T-helper 1 cell treated with Interleukin-12 subunit alpha and Interleukin-12 subunit beta and Interleukin-4 antibody, amounts not matched to agents 30 μg/mL and 1 μg/mL, for 36 hours (primary cell): ENCODE results near the gene GFY.
A peak's percentile ranks its signal among the peaks of the same experiment; 100 is the strongest.

Source experiments
- H3K27ac Mint-ChIP-seq: one replicate; pipeline ENCODE4 v1.8.0; 2021; ENCODE audit warnings: mild to moderate bottlenecking, mixed read lengths
- H3K27me3 Mint-ChIP-seq: one replicate; pipeline ENCODE4 v1.8.0; 2021; ENCODE audit warnings: low read depth, mixed read lengths
- H3K36me3 Mint-ChIP-seq: one replicate; pipeline ENCODE4 v1.8.0; 2021; ENCODE audit warnings: low read depth, mixed read lengths
- H3K4me1 Mint-ChIP-seq: one replicate; pipeline ENCODE4 v1.8.0; 2021; ENCODE audit warnings: low read depth, mixed read lengths
- H3K4me3 Mint-ChIP-seq: one replicate; pipeline ENCODE4 v1.8.0; 2021; ENCODE audit warnings: mild to moderate bottlenecking, moderate library complexity, mixed read lengths
- H3K9me3 Mint-ChIP-seq: one replicate; pipeline ENCODE4 v1.8.0; 2021; ENCODE audit warnings: mixed read lengths

Gene GFY

DNA sequence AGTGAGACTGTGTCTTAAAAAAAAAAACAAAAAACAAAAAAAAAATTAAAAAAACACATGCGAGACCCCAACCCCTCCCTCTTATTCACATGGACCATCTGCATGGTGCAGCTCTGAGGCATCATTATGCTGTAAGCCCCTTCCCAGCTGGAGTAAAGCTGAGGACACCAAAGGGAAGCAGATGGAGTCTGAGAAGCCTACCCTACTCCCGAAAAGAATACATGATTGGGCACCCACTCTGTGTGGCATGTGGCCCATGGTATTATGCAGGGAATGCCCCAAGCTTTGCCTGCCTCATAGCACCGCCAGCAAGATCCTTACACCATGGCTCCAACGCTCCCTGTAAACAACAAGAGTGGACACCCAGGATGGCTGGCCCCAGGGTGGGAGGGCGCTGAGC, 6.7 kb upstream of the GFY start:
- H3K27me3 Mint-ChIP-seq, result peaks cover 66% of the 10 kb centered on the region
- H3K36me3 Mint-ChIP-seq, result peaks cover under 1% of the 10 kb centered on the region
- H3K27ac Mint-ChIP-seq, result no peak overlapping the region
- H3K9me3 Mint-ChIP-seq, result no peaks in the 10 kb centered on the region
- H3K4me3 Mint-ChIP-seq, result no peak overlapping the region
- H3K4me1 Mint-ChIP-seq, result peaks cover 17% of the 10 kb centered on the region

GRCh38 chr19:49419173-49419572, 6.0 kb upstream of the GFY start:
- H3K4me3 Mint-ChIP-seq, result no peak overlapping the region
- H3K27me3 Mint-ChIP-seq, result peaks cover 73% of the 10 kb centered on the region
- H3K4me1 Mint-ChIP-seq, result peaks cover 23% of the 10 kb centered on the region
- H3K27ac Mint-ChIP-seq, result no peak overlapping the region
- H3K36me3 Mint-ChIP-seq, result peaks cover 4% of the 10 kb centered on the region
- H3K9me3 Mint-ChIP-seq, result no peaks in the 10 kb centered on the region

- peaks cover 83% of the 10 kb centered on the region for H3K27me3 Mint-ChIP-seq
- peaks cover 4% of the 10 kb centered on the region for H3K36me3 Mint-ChIP-seq
- no peak overlapping the region for H3K4me3 Mint-ChIP-seq
- no peaks in the 10 kb centered on the region for H3K9me3 Mint-ChIP-seq
- peaks cover 28% of the 10 kb centered on the region for H3K4me1 Mint-ChIP-seq
- H3K27ac Mint-ChIP-seq, result no peak overlapping the region
These were observed 5.0 kb upstream of the GFY start for GRCh38 chr19:49420227-49420626.

GRCh38 chr19:49421039-49421877, 3.9 kb upstream of the GFY start:
- H3K27ac Mint-ChIP-seq, result no peak overlapping the region
- H3K4me3 Mint-ChIP-seq, result peak overlapping the region; percentile 62
- H3K36me3 Mint-ChIP-seq, result peaks cover 4% of the 10 kb centered on the region
- no peaks in the 10 kb centered on the region for H3K9me3 Mint-ChIP-seq
- peaks cover 87% of the 10 kb centered on the region for H3K27me3 Mint-ChIP-seq
- peaks cover 32% of the 10 kb centered on the region for H3K4me1 Mint-ChIP-seq

DNA sequence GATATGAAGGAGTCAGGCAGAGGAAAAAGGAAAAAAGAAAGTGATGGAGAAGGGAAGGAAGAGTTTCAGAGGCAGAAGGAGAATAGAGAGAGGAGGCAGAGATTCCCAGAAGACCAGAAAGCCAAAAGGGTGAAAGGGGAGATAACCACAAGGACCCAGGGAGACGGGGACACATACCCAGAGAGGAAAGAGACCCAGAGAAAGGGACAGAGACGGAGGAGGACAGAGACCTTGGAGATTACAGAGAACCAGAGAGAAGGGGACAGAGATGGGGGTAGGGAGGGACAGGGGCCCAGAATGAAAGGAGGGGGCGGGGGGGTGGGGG, 3.3 kb upstream of the GFY start:
- Mint-ChIP-seq H3K4me3 (peak overlapping the region; percentile 62), H3K36me3 (peaks cover 6% of the 10 kb centered on the region)

DNA sequence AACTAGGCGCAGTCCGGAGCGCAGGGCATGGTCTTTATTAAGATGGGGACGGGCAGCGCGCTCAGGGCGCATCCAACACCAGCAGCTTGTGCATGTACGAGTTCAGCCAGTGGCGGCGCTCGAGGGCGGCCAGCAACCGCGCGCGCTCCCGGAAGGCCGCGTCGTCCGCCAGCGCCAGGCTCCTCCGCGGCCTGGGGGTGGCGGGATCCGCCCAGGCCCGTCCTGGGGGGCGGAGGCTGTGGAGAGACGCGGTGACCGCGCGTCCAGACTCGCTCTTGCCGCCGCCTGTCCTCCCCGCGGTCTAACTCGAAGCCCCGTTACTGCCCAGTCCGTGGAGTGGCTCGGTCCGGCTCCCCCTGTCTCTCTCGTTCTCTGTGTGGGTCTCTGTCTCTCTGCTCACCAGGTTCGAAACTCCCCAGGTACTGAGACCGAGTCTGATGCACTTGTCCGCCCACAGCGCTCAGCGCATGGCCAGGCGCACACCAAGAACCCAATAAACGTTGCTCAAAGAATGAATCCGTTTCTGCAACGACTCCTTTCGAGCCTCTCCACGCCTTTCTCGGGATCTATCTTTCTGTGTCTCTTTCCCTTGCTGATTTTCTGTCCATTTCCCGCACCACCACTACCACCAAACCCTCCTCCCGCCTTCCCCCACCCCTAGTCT, 2.6 kb upstream of the GFY start:
- Mint-ChIP-seq H3K36me3 (peaks cover 8% of the 10 kb centered on the region), H3K27ac (no peak overlapping the region), H3K4me3 (peak overlapping the region; percentile 83), H3K27me3 (peaks cover 95% of the 10 kb centered on the region), H3K9me3 (no peaks in the 10 kb centered on the region), H3K4me1 (peaks cover 42% of the 10 kb centered on the region)

More for the DNA sequence above, 3.3 kb upstream of the GFY start:
- H3K9me3 Mint-ChIP-seq, result no peaks in the 10 kb centered on the region
- no peak overlapping the region for H3K27ac Mint-ChIP-seq
- peaks cover 37% of the 10 kb centered on the region for H3K4me1 Mint-ChIP-seq
- H3K27me3 Mint-ChIP-seq, result peaks cover 92% of the 10 kb centered on the region

DNA sequence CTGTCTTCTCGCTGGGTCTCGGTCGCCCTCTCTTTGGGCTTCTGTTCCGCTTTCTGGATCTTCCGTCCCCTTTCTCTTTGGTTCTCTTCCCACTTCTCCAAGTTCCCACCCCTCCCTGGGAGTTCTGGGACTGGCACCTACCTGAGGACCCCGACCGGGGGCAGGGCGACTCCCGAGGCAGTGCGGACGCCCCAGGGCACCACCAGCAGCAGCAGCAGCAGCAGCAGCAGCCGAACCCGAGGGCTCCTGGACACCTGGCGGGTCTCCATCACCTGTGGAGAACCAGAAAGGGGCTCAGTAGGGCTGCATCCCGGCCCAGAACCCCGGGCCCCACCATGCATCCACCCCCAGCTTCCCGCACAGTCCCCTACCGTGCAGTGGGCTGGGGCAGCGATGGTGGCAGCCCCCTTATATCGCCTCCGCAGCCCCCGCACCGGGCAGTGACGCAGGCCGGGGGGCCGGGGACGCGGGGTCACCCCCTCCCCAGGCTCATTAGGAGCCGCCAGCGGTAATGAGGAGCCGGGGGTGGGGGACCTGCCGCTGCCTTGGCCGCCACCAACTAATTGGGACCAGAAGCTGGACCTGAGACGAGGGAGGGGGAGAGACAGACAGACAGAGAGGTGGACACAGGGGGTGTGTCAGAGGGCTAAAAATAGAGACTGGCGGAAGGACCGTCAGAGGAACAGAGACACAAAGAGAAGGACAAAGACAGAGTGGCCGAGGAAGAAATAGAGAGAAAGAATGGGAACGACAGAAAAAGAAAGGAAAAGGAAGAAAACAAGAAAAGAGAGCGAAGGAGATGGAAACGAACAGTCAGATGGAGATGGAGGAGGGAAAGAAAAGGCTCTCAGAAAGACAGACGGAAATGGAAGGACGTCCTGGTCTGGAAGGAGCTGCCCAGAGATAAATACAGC, 1.9 kb upstream of the GFY start, which contains the start of gene PTH2:
PTH2 (minus strand) TSS at position 371 of the 914 bp plus-strand sequence; CDS start at position 269, 102 bp downstream.
- Mint-ChIP-seq H3K27me3 (peaks cover 96% of the 10 kb centered on the region), H3K9me3 (no peaks in the 10 kb centered on the region), H3K4me3 (peak within 1 kb of the TSS; percentile 83), H3K4me1 (peaks cover 46% of the 10 kb centered on the region), H3K36me3 (peaks cover 8% of the 10 kb centered on the region), H3K27ac (peak within 1 kb of the TSS; percentile 52)

DNA sequence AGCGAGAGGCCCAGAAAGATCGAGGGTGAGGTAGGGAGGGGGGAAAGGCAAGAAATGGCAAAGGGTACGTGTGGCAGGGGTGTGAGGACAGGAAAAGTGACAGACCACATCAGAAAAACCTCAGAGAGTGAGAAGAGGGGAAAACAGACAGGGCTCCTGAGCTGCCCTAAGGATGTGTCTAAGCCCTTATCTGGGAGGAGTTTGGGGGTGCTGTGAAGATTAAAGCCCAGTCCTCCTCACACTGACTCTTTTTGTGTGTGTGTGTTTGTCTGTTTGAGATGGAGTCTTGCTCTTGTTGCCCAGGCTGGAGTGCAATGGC, 1.2 kb upstream of the GFY start:
- Mint-ChIP-seq H3K36me3 (peaks cover 10% of the 10 kb centered on the region), H3K4me3 (peak overlapping the region; percentile 59), H3K4me1 (peaks cover 49% of the 10 kb centered on the region), H3K27ac (no peak overlapping the region), H3K27me3 (peaks cover 97% of the 10 kb centered on the region), H3K9me3 (no peaks in the 10 kb centered on the region)

- H3K4me1 Mint-ChIP-seq, result peaks cover 53% of the 10 kb centered on the region
- H3K36me3 Mint-ChIP-seq, result peaks cover 10% of the 10 kb centered on the region
- H3K9me3 Mint-ChIP-seq, result no peaks in the 10 kb centered on the region
These were observed 869 bp downstream of the GFY start for GRCh38 chr19:49425922-49426592.

DNA sequence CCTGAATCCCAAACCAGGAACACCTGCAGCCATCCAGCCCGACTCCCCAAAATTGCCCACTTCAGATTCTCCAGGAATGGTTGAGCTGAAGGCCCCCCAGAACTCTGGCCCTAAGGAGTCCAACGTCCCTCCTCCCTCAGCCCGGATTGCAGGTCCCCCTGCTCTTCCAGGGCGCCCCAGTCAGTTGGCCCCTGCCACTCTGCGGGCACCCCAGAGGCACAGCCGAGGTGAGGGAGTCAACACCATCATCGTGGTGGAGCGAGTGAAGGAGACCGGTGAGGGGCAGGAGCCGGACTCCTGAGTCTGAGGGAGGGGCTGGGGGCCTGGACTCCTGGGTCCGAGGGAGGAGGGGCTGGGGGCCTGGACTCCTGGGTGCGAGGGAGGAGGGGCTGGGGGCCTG, 2.2 kb downstream of the GFY start:
- H3K27ac Mint-ChIP-seq, result no peak overlapping the region
- H3K4me3 Mint-ChIP-seq, result no peak overlapping the region

More at GRCh38 chr19:49425922-49426592, 869 bp downstream of the GFY start:
- H3K4me3 Mint-ChIP-seq, result no peak overlapping the region
- H3K27me3 Mint-ChIP-seq, result peaks cover 97% of the 10 kb centered on the region
- no peak overlapping the region for H3K27ac Mint-ChIP-seq

GRCh38 chr19:49427855-49428546, 2.8 kb downstream of the GFY start:
- H3K9me3 Mint-ChIP-seq, result no peaks in the 10 kb centered on the region
- H3K27me3 Mint-ChIP-seq, result peaks cover 95% of the 10 kb centered on the region
- no peak overlapping the region for H3K4me3 Mint-ChIP-seq
- H3K27ac Mint-ChIP-seq, result no peak overlapping the region
- peaks cover 10% of the 10 kb centered on the region for H3K36me3 Mint-ChIP-seq
- peaks cover 41% of the 10 kb centered on the region for H3K4me1 Mint-ChIP-seq

More for the DNA sequence above, 2.2 kb downstream of the GFY start:
- Mint-ChIP-seq H3K27me3 (peaks cover 94% of the 10 kb centered on the region), H3K4me1 (peaks cover 46% of the 10 kb centered on the region), H3K9me3 (no peaks in the 10 kb centered on the region), H3K36me3 (peaks cover 10% of the 10 kb centered on the region)

DNA sequence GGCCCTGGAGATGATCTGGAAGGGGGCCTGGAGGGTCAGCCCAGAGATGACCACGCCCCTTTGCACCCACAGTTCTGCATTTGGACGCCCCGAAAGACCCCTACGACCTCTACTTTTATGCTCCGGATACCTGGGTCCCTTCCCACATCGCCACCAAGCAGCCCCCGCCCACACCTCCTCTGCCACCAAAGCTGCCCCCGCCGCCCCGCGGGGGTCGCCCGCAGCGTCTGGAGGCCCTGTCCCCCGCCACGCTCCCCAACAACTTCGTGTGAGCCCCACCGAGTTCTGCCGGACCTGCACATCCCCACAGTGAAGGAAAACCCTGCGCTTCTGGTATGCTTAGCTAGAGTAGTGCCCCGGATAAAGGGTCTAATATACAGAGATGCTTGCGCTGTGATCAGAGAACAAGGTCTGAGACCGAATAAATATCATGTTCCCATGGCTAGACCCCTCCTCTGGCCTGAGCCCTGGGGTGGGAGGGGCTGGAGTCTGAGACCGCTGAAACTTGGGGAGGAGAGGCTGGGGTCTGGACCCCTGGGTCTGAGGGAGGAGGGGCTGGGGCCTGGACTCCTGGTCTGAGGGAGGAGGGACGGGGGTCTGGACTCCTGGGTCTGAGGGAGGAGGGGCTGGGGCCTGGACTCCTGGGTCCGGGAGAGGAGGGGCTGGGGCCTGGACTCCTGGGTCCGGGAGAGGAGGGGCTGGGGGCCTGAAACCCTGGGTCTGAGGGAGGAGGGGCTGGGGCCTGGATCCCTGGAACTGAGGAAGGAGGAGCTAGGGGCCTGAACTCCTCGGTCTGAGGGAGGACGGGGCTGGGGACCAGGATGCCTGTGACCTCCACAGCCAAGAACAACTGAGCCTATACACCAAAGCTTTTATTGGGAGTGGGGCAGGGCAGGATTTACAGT, 3.6 kb downstream of the GFY start:
- H3K4me1 Mint-ChIP-seq, result peaks cover 39% of the 10 kb centered on the region
- no peak overlapping the region for H3K27ac Mint-ChIP-seq
- peak overlapping the region; percentile 40 for H3K4me3 Mint-ChIP-seq
- no peaks in the 10 kb centered on the region for H3K9me3 Mint-ChIP-seq
- H3K36me3 Mint-ChIP-seq, result peaks cover 7% of the 10 kb centered on the region
- peaks cover 96% of the 10 kb centered on the region for H3K27me3 Mint-ChIP-seq

DNA sequence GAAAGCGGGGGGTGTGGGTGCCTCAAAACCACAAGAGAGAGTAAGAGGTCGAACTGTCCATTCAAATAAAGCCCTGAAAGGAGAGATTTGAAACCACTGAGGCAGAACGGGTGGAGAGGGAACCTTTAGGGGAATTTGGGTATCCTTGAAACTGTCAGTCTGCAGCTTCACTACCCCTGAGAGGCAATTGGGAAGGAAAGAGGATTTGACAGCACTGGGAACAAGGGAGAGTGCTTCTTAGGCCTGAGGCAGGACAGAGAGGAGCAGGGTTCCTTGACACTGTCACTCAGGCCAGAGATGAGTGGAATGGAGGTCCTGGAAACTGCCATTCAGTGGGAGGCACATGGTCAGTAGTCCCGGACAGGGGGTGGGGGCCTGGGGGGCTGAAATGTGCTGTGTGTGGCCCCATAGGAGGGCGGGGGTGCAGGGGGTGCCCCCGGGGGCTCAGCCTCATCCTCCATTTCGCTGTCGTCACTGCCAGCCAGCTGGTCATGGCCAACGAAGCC, 5.0 kb downstream of the GFY start:
- peaks cover 31% of the 10 kb centered on the region for H3K4me1 Mint-ChIP-seq
- H3K9me3 Mint-ChIP-seq, result no peaks in the 10 kb centered on the region
- H3K27me3 Mint-ChIP-seq, result peaks cover 96% of the 10 kb centered on the region
- no peak overlapping the region for H3K4me3 Mint-ChIP-seq
- H3K36me3 Mint-ChIP-seq, result peaks cover 6% of the 10 kb centered on the region
- no peak overlapping the region for H3K27ac Mint-ChIP-seq
